CD14-positive monocyte (primary cell): ENCODE data around the gene SAG. TPM values are rescaled to one million over a fixed set of nuclear protein-coding genes. Genes with fewer than 3 reads are reported as not detected.

Experiments
- DNase-seq, 3 donors: peaks; one replicate each; pipeline ENCODE4 v3.0.0-alpha.2; 2011 to 2022
- H2AFZ ChIP-seq: 2 replicates; pipeline ENCODE4 v1.6.0; 2012; ENCODE audit warnings: mild to moderate bottlenecking, low read depth, low read length, inconsistent platforms; ENCODE audit not compliant: insufficient read depth, poor library complexity, severe bottlenecking
- H3K27ac ChIP-seq, 2 donors: 1 replicate in 1 of 2; 2 replicates in 1 of 2; pipeline ENCODE4 v1.5.1; 2012 to 2013; ENCODE audit warnings: low read length in 2 of 2, control low read depth in 1 of 2, inconsistent platforms in 1 of 2, low read depth in 1 of 2, mild to moderate bottlenecking in 1 of 2
- H3K27me3 ChIP-seq, 2 donors: one replicate each; pipeline versions ENCODE4 v1.6.0 to v1.6.1; 2011 to 2013; ENCODE audit warnings: low read length in 2 of 2; ENCODE audit not compliant: control insufficient read depth in 2 of 2, insufficient read depth in 2 of 2
- H3K36me3 ChIP-seq, 2 donors: replicated peaks in 1 of 2; 1 replicate in 1 of 2; 2 replicates in 1 of 2; pipeline versions ENCODE4 v1.5.1 to v1.6.1; 2012 to 2013; ENCODE audit warnings: low read length in 2 of 2, control low read depth in 1 of 2, inconsistent platforms in 1 of 2, mild to moderate bottlenecking in 1 of 2; ENCODE audit not compliant: insufficient read depth in 2 of 2, control insufficient read depth in 1 of 2
- H3K4me1 ChIP-seq, 2 donors: 1 replicate in 1 of 2; 2 replicates in 1 of 2; pipeline versions ENCODE4 v1.5.1 to v1.6.1; 2012 to 2013; ENCODE audit warnings: low read length in 2 of 2, control low read depth in 1 of 2, inconsistent platforms in 1 of 2, mild to moderate bottlenecking in 1 of 2, moderate library complexity in 1 of 2; ENCODE audit not compliant: insufficient read depth in 2 of 2, control insufficient read depth in 1 of 2
- H3K4me2 ChIP-seq: replicated peaks from 2 replicates; pipeline ENCODE3; 2012; ENCODE audit warnings: low read length, moderate library complexity, mild to moderate bottlenecking; ENCODE audit not compliant: poor library complexity, severe bottlenecking; ENCODE audit errors: extremely low read depth
- H3K4me3 ChIP-seq, 3 experiments: fragments of 200-600 bp in 1 of 3; sonication (generic) in 1 of 3; replicated peaks in 1 of 3; 1 replicate in 2 of 3; 2 replicates in 1 of 3; pipeline ENCODE4 v1.5.1; 2011 to 2013; ENCODE audit warnings: low read length in 3 of 3, mild to moderate bottlenecking in 3 of 3, control low read depth in 2 of 3, low read depth in 2 of 3, inconsistent platforms in 1 of 3, moderate library complexity in 1 of 3
- H3K79me2 ChIP-seq: 2 replicates; pipeline ENCODE4 v1.6.0; 2012; ENCODE audit warnings: mild to moderate bottlenecking, control low read depth, inconsistent platforms, low read length, moderate library complexity; ENCODE audit not compliant: insufficient read depth
- H3K9ac ChIP-seq: 2 replicates; pipeline ENCODE4 v1.6.0; 2017; ENCODE audit warnings: low read length, mild to moderate bottlenecking; ENCODE audit not compliant: insufficient read depth, poor library complexity, severe bottlenecking
- H3K9me3 ChIP-seq, 2 donors: replicated peaks in 1 of 2; 1 replicate in 1 of 2; 2 replicates in 1 of 2; pipeline versions ENCODE4 v1.5.1 to v1.6.1; 2012 to 2013; ENCODE audit warnings: low read length in 2 of 2, control low read depth in 1 of 2; ENCODE audit not compliant: control insufficient read depth in 1 of 2, insufficient read depth in 1 of 2
- H4K20me1 ChIP-seq: 2 replicates; pipeline ENCODE4 v1.6.0; 2012; ENCODE audit warnings: mild to moderate bottlenecking, low read length, control low read depth, moderate library complexity; ENCODE audit not compliant: insufficient read depth
- H3K27ac Mint-ChIP-seq, 7 donors: one replicate each; pipeline ENCODE4 v1.8.0; 2020; ENCODE audit warnings: mild to moderate bottlenecking in 7 of 7, mixed read lengths in 7 of 7, moderate library complexity in 6 of 7, inconsistent platforms in 2 of 7
- H3K27me3 Mint-ChIP-seq, 3 donors: one replicate each; pipeline ENCODE4 v1.8.0; 2021 to 2022; ENCODE audit warnings: low read depth in 3 of 3, mild to moderate bottlenecking in 3 of 3, mixed read lengths in 3 of 3, moderate library complexity in 3 of 3, inconsistent platforms in 1 of 3
- H3K36me3 Mint-ChIP-seq, 2 donors: one replicate each; pipeline ENCODE4 v1.8.0; 2020; ENCODE audit warnings: mixed read lengths in 2 of 2, inconsistent platforms in 1 of 2, mild to moderate bottlenecking in 1 of 2
- H3K4me1 Mint-ChIP-seq: one replicate; pipeline ENCODE4 v1.8.0; 2020; ENCODE audit warnings: mild to moderate bottlenecking, mixed read lengths
- H3K4me3 Mint-ChIP-seq, 2 donors: one replicate each; pipeline ENCODE4 v1.8.0; 2020; ENCODE audit warnings: mild to moderate bottlenecking in 2 of 2, mixed read lengths in 2 of 2, moderate library complexity in 1 of 2
- H3K9me3 Mint-ChIP-seq, 7 donors: one replicate each; pipeline ENCODE4 v1.8.0; 2020 to 2022; ENCODE audit warnings: mixed read lengths in 7 of 7, mild to moderate bottlenecking in 6 of 7, moderate library complexity in 6 of 7, inconsistent platforms in 2 of 7
- WGBS: methylation state at CpG from one replicate; pipeline ENCODE4 v1.1.5; 2013; ENCODE audit warnings: missing lambda C conversion rate; ENCODE audit not compliant: insufficient coverage; 5-methylcytosine and 5-hydroxymethylcytosine counted together
- intact Hi-C, 2 donors: fragments of 100-400 bp; cut with micrococcal nuclease; formaldehyde crosslinking; loops; one replicate each; pipeline versions ENCODE4 v1.15.0 to v1.15.1; 2023
- polyA plus RNA-seq, 3 donors: library from polyadenylated mRNA; depleted of rRNA in 1 of 3; unstranded in 2 of 3; stranded (reverse) in 1 of 3; fragments of 300-500 nt in 2 of 3; fragments of >200 nt in 1 of 3; fragmentation: Illumina TruSeq in 2 of 3; gene quantifications; 1 replicate in 2 of 3; 2 replicates in 1 of 3; pipeline ENCODE4 v1.2.3, GENCODE V29; 2012 to 2021
- small RNA-seq: library from RNA; depleted of rRNA; stranded (forward); fragments of <200 nt; gene quantifications from one replicate; pipeline ENCODE3, GENCODE V24; 2012; ENCODE audit warnings: low read depth; ENCODE audit not compliant: insufficient read length
- TF ChIP-seq, protein P1 (sequence below): fragments of 200-600 bp; IDR thresholded peaks from one replicate; pipeline ENCODE4 v1.8.0; 2022; ENCODE audit warnings: antibody characterized with exemption, mild to moderate bottlenecking

The SAG gene
- polyA plus RNA-seq, 3 donors = 0.04 to 0.87 TPM; not detected in 1

DNA sequence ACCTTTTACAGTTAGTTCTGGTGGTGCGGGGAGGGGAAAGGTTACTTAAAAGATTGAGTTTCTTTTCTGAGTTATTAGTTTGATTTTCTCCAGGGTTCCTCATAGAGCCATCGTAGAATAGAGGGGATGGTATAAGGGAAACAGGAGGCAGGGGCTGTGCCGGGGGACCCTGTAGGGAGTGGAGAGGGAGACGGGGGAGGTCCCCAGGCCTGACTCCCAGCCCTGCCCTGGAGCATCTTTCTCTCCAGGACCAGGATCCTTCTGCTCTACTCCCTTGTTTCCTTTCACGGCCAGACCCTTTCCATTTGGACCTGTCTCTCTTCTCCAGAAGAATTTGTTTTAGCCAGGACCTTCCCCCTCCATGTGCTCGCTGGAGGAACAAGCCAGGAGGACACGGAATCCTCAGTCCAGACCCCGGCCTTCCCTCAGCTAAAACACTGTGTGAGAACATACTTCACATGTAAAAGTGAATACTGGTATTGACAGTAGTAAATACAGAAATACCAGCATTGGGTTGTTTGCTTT is 82.0 kb downstream of the SAG start:
- H4K20me1 ChIP-seq = peaks cover 73% of the 10 kb centered on the region
- intact Hi-C loops = no loop called here

DNA sequence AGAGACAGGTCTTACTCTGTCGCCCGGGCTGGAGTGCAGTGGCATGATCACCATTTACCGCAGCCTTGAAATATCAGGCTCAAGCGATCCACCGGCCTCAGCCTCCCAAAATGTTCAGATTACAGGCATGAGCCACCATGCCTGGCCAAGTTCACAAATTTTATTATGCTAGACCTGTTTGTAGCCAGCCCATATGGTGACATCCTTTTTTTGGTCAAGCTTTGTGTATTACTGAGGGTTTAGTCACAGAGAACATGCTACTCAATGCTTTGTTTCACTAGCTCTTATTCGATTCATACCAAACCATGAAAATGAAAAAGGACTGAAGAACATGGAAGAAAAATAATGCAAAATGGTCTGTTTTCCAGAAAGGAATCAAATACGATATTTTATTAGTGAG is 88.1 kb downstream of the SAG start:
- WGBS = 70% methylated on average over 3 of the region's 7 CpGs
- Histone ChIP-seq H3K4me3 (no peak overlapping the region), H3K36me3 (peaks cover 62 to 92% of the 10 kb centered on the region in 2 donors), H3K27me3 (no peaks in the 10 kb centered on the region), H3K9me3 (no peaks in the 10 kb centered on the region), H3K4me1 (no peaks in the 10 kb centered on the region), H4K20me1 (peaks cover 68% of the 10 kb centered on the region), H3K27ac (peak overlapping the region in 1 of 2 donors; percentile 43), H3K9ac (no peak overlapping the region), H2AFZ (no peak overlapping the region), H3K4me2 (no peak overlapping the region), H3K79me2 (peaks cover 58% of the 10 kb centered on the region)
- TF ChIP-seq, protein P1, sequence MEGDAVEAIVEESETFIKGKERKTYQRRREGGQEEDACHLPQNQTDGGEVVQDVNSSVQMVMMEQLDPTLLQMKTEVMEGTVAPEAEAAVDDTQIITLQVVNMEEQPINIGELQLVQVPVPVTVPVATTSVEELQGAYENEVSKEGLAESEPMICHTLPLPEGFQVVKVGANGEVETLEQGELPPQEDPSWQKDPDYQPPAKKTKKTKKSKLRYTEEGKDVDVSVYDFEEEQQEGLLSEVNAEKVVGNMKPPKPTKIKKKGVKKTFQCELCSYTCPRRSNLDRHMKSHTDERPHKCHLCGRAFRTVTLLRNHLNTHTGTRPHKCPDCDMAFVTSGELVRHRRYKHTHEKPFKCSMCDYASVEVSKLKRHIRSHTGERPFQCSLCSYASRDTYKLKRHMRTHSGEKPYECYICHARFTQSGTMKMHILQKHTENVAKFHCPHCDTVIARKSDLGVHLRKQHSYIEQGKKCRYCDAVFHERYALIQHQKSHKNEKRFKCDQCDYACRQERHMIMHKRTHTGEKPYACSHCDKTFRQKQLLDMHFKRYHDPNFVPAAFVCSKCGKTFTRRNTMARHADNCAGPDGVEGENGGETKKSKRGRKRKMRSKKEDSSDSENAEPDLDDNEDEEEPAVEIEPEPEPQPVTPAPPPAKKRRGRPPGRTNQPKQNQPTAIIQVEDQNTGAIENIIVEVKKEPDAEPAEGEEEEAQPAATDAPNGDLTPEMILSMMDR = no peak
- Mint-ChIP-seq H3K9me3 (no peaks in the 10 kb centered on the region), H3K27me3 (no peaks in the 10 kb centered on the region), H3K4me3 (no peak overlapping the region), H3K27ac (no peak overlapping the region), H3K36me3 (peaks cover 76 to 95% of the 10 kb centered on the region in 2 donors), H3K4me1 (no peaks in the 10 kb centered on the region)
- intact Hi-C loops = no loop called here
- no peak for DNase-seq

More for the DNA sequence above, 82.0 kb downstream of the SAG start:
- H3K27me3 ChIP-seq = no peaks in the 10 kb centered on the region
- peak overlapping the region in 1 of 2 donors; percentile 48 for H3K27ac ChIP-seq
- H3K9me3 ChIP-seq = no peaks in the 10 kb centered on the region
- H3K79me2 ChIP-seq = peaks cover 86% of the 10 kb centered on the region
- peak overlapping the region in 1 of 2 donors; percentile 6 for H3K4me3 Mint-ChIP-seq
- H3K4me1 Mint-ChIP-seq = peaks cover 18% of the 10 kb centered on the region
- H3K4me2 ChIP-seq = no peak overlapping the region
- H3K9ac ChIP-seq = no peak overlapping the region
- no peaks in the 10 kb centered on the region for H3K9me3 Mint-ChIP-seq
- 100% methylated on average over 1 of the region's 8 CpGs for WGBS
- H3K4me1 ChIP-seq = peaks cover 8 to 9% of the 10 kb centered on the region in 2 donors
- peak overlapping the region in 3 of 7 donors; percentile 42 to 71 (median 56) for H3K27ac Mint-ChIP-seq
- H3K36me3 Mint-ChIP-seq = peaks cover 66 to 83% of the 10 kb centered on the region in 2 donors
- no peak overlapping the region for H3K4me3 ChIP-seq
- H3K36me3 ChIP-seq = peaks cover 53 to 89% of the 10 kb centered on the region in 2 donors
- TF ChIP-seq, protein P1 = no peak
- no peaks in the 10 kb centered on the region for H3K27me3 Mint-ChIP-seq
- H2AFZ ChIP-seq = no peak overlapping the region
- no peak for DNase-seq

Small RNAs within 50 kb of the gene (small RNA-seq; reads per million reads assigned to genes)
- gene RF00019 = not detected
- 90.7 reads per million, percentile 96 among the genes with 10 or more reads in this experiment for gene SCARNA5
- 7.8 reads per million, percentile 67 among the genes with 10 or more reads in this experiment for gene SCARNA6

Other genes starting within 250 kb of the SAG start
- 10 to 100 TPM; 30.6 to 90.2 (median 54.8) TPM for gene INPP5D, start 247.5 kb upstream of the SAG start, polyA plus RNA-seq
- gene ATG16L1, start 56.1 kb upstream of the SAG start, polyA plus RNA-seq = 10 to 100 TPM in 1 of 3 donors, 1 to 10 TPM in 2; 3.3 to 22.9 (median 4.3) TPM
- gene DGKD, start 46.7 kb downstream of the SAG start, polyA plus RNA-seq = 10 to 100 TPM; 14.5 to 67.5 (median 16.6) TPM